ENCODE measurements around the gene CASZ1. TPM values are rescaled to one million over a fixed set of nuclear protein-coding genes. Genes with fewer than 3 reads are reported as not detected.
A peak's percentile ranks its signal among the peaks of the same experiment; 100 is the strongest.

The CASZ1 gene
- total and polyA plus RNA-seq, 8 donors: 6.0 to 166 (median 39.8) TPM

DNA sequence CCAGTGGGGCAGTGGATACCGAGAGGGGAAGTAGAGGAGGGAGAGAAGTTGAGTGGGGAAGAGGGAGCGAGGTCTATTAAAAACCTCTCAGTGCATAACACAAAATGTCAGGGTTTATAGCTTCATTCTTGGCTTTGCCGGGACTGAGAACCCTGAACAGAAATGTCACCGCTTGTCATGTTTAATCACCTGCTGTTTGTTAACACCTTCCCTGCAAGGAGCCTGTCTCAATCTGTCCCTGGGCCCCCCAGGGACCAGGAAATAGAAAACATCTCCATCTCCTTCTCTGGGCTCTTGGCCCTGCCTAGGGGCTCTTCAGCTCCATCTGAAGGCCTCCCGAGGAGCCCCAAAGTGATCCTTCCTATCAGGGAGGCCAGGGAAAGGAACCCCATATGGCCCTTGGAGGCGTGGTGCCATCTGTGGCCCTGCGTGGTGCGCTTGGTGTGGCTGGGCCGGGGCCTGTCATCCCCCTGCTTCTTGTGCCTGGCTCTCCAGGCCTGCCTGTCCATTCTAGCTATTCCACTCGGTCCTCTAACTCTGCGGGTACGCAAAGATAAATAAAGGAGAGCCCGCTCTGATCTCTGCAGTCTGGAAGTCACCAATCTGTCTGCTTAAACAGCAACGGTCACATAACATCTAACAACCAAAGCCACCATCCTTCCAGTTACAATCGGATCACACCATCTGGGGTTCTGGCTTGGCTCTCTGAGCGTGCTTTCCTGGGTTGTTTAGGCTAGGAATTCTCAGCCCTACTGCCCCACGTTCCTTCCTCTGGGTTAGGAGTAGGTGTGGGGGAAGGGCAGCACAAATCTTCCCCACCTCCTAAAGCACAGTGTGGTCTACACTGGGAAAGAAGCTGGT is 113.8 kb downstream of the CASZ1 start:
- no peak overlapping the region for H3K4me3 ChIP-seq
- peak overlapping the region; percentile 86 to 97 (median 92) for H3K27ac ChIP-seq
- intact Hi-C loops (cut with DNase I; ENCODE audit: low total_unique reads): loop anchor here (10.0 kb wide), 1 partner anchor 112 kb away; the partner anchor contains the start of gene CASZ1
- 21 to 41% (median 38%) methylated on average over 14 to 17 of the region's 17 CpGs for WGBS, 5 donors
- H3K4me1 ChIP-seq: peaks cover 100% of the 10 kb centered on the region in 4 donors
- H3K27me3 ChIP-seq: no peaks in the 10 kb centered on the region
- DNase-seq: no peak
- no peaks in the 10 kb centered on the region for H3K9me3 ChIP-seq
- TF ChIP-seq EP300 (IDR thresholded peaks at IDR 0.05) (no peak), CTCF (IDR thresholded peaks at IDR 0.05) (no peak), POLR2AphosphoS5 (IDR thresholded peaks at IDR 0.05) (no peak), POLR2A (IDR thresholded peaks at IDR 0.05) (no peak)
- H3K36me3 ChIP-seq: peaks cover 0 to 4% (median 0%) of the 10 kb centered on the region in 4 donors

DNA sequence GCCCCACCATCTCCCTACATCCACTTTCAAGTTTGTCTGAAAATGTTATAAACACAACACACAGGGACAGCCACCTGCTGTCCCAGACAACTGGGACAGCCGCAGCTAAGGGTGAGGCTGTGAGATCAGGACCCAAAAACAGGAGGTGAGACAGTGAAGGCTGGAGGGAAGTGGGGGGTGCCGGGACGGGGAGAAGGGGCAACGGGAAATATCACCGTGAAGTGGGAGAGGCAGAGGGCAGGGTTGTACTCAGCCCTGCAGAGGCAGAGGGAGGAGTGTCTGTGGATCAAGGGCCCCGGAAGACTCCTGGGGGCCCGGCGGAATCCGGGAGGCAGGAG is 114.4 kb downstream of the CASZ1 start:
- no peaks in the 10 kb centered on the region for H3K27me3 ChIP-seq
- no peak for DNase-seq
- H3K36me3 ChIP-seq: peaks cover 0 to 4% (median 0%) of the 10 kb centered on the region in 4 donors
- no peaks in the 10 kb centered on the region for H3K9me3 ChIP-seq
- intact Hi-C loops (cut with DNase I; ENCODE audit: low total_unique reads): loop anchor here (10.0 kb wide), 1 partner anchor 113 kb away; the partner anchor contains the start of gene CASZ1
- WGBS, 5 donors: 24 to 39% (median 27%) methylated on average over 9 of the region's 9 CpGs
- H3K4me1 ChIP-seq: peaks cover 99 to 100% (median 100%) of the 10 kb centered on the region in 4 donors
- no peak for TF ChIP-seq POLR2A (IDR thresholded peaks at IDR 0.05)
- no peak for TF ChIP-seq POLR2AphosphoS5 (IDR thresholded peaks at IDR 0.05)
- no peak for TF ChIP-seq CTCF (IDR thresholded peaks at IDR 0.05)
- TF ChIP-seq EP300 (IDR thresholded peaks at IDR 0.05): no peak
- no peak overlapping the region for H3K4me3 ChIP-seq
- peak overlapping the region; percentile 86 to 97 (median 92) for H3K27ac ChIP-seq

GRCh38 chr1:10681296-10682107 is 114.9 kb downstream of the CASZ1 start:
- peaks cover 0 to 4% (median 0%) of the 10 kb centered on the region in 4 donors for H3K36me3 ChIP-seq
- TF ChIP-seq EP300 (IDR thresholded peaks at IDR 0.05): no peak
- no peak for TF ChIP-seq CTCF (IDR thresholded peaks at IDR 0.05)
- no peak for TF ChIP-seq POLR2A (IDR thresholded peaks at IDR 0.05)
- no peak for TF ChIP-seq POLR2AphosphoS5 (IDR thresholded peaks at IDR 0.05)
- intact Hi-C loops (cut with DNase I; ENCODE audit: low total_unique reads): loop anchor here (10.0 kb wide), 1 partner anchor 113 kb away; the partner anchor contains the start of gene CASZ1
- H3K9me3 ChIP-seq: no peaks in the 10 kb centered on the region
- no peak for DNase-seq
- peaks cover 99 to 100% (median 100%) of the 10 kb centered on the region in 4 donors for H3K4me1 ChIP-seq
- H3K27ac ChIP-seq: peak overlapping the region; percentile 86 to 97 (median 92)
- H3K27me3 ChIP-seq: no peaks in the 10 kb centered on the region
- H3K4me3 ChIP-seq: no peak overlapping the region
- WGBS, 5 donors: 31 to 51% (median 37%) methylated on average over 15 to 18 of the region's 18 CpGs

DNA sequence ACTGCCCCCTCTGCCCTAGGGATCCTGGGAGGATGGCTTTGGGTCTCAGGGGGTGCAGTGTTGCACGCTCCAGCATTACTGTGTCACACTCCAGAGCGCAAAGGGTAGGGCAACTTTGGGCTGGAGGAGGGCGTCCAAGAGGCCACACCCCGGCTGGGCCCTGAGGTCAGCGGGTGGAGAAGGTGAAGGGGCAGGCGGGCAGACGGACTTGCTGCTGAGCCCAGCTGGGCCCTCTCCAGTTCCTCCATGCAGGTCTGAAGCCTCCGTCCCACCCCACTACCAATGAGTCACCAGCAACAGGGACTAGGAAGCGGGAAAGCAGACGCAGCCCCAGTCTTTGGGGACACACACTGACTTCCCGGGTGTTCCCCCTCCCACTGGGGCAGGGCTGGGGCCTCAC is 116.0 kb downstream of the CASZ1 start:
- no peak for TF ChIP-seq CTCF (IDR thresholded peaks at IDR 0.05)
- peak in 2 of 3 donors; percentile 30 to 51 for TF ChIP-seq POLR2AphosphoS5 (IDR thresholded peaks at IDR 0.05)
- Histone ChIP-seq H3K27me3 (no peaks in the 10 kb centered on the region), H3K27ac (peak overlapping the region; percentile 86 to 97 (median 92)), H3K36me3 (peaks cover 0 to 4% (median 0%) of the 10 kb centered on the region in 4 donors), H3K9me3 (no peaks in the 10 kb centered on the region), H3K4me3 (no peak overlapping the region), H3K4me1 (peaks cover 99 to 100% (median 100%) of the 10 kb centered on the region in 4 donors)
- peak; percentile 70 to 73 for DNase-seq
- intact Hi-C loops (cut with DNase I; ENCODE audit: low total_unique reads): loop anchor here (10.0 kb wide), 1 partner anchor 114 kb away; the partner anchor contains the start of gene CASZ1
- 22 to 51% (median 31%) methylated on average over 11 of the region's 11 CpGs for WGBS, 5 donors

Measured in stomach (tissue), 9 donors.